Measurements from ENCODE around the gene HS6ST2.
A peak's percentile ranks its signal among the peaks of the same experiment; 100 is the strongest.

Gene HS6ST2

GRCh38 chrX:132615391-132616131 is 342.9 kb downstream of the HS6ST2 start:
- DNase-seq = peak; percentile 49
- Mint-ChIP-seq H3K36me3 (ENCODE audit: low read depth) (no peaks in the 10 kb centered on the region), H3K27ac (no peak overlapping the region), H3K27me3 (peaks cover 33% of the 10 kb centered on the region), H3K4me1 (ENCODE audit: low read depth) (no peaks in the 10 kb centered on the region), H3K9me3 (no peaks in the 10 kb centered on the region), H3K4me3 (no peak overlapping the region)

GRCh38 chrX:132614297-132614696 is 344.1 kb downstream of the HS6ST2 start:
- no peaks in the 10 kb centered on the region for H3K4me1 Mint-ChIP-seq (ENCODE audit: low read depth)
- H3K27me3 Mint-ChIP-seq = peaks cover 25% of the 10 kb centered on the region
- no peaks in the 10 kb centered on the region for H3K36me3 Mint-ChIP-seq (ENCODE audit: low read depth)
- H3K27ac Mint-ChIP-seq = no peak overlapping the region
- DNase-seq = no peak
- no peaks in the 10 kb centered on the region for H3K9me3 Mint-ChIP-seq
- H3K4me3 Mint-ChIP-seq = no peak overlapping the region

GRCh38 chrX:132613801-132614200 is 344.6 kb downstream of the HS6ST2 start:
- H3K4me3 Mint-ChIP-seq = no peak overlapping the region
- no peaks in the 10 kb centered on the region for H3K4me1 Mint-ChIP-seq (ENCODE audit: low read depth)
- DNase-seq = no peak
- peaks cover 21% of the 10 kb centered on the region for H3K27me3 Mint-ChIP-seq
- H3K36me3 Mint-ChIP-seq (ENCODE audit: low read depth) = no peaks in the 10 kb centered on the region
- no peaks in the 10 kb centered on the region for H3K9me3 Mint-ChIP-seq
- H3K27ac Mint-ChIP-seq = no peak overlapping the region

GRCh38 chrX:132612821-132613564 is 345.4 kb downstream of the HS6ST2 start:
- no peak overlapping the region for H3K27ac Mint-ChIP-seq
- H3K4me3 Mint-ChIP-seq = no peak overlapping the region
- H3K36me3 Mint-ChIP-seq (ENCODE audit: low read depth) = no peaks in the 10 kb centered on the region
- peak; percentile 51 for DNase-seq
- no peaks in the 10 kb centered on the region for H3K4me1 Mint-ChIP-seq (ENCODE audit: low read depth)
- peaks cover 18% of the 10 kb centered on the region for H3K27me3 Mint-ChIP-seq
- H3K9me3 Mint-ChIP-seq = no peaks in the 10 kb centered on the region

- Mint-ChIP-seq H3K4me3 (no peak overlapping the region), H3K9me3 (no peaks in the 10 kb centered on the region), H3K27me3 (peaks cover 28% of the 10 kb centered on the region), H3K27ac (no peak overlapping the region), H3K4me1 (ENCODE audit: low read depth) (no peaks in the 10 kb centered on the region), H3K36me3 (ENCODE audit: low read depth) (no peaks in the 10 kb centered on the region)
- no peak for DNase-seq
Measured at GRCh38 chrX:132610536-132610935, 347.9 kb downstream of the HS6ST2 start.

- Mint-ChIP-seq H3K27me3 (peaks cover 36% of the 10 kb centered on the region), H3K4me3 (no peak overlapping the region), H3K9me3 (no peaks in the 10 kb centered on the region), H3K36me3 (ENCODE audit: low read depth) (no peaks in the 10 kb centered on the region), H3K27ac (no peak overlapping the region), H3K4me1 (ENCODE audit: low read depth) (no peaks in the 10 kb centered on the region)
- DNase-seq = no peak
Measured at GRCh38 chrX:132609362-132609848, 349.0 kb downstream of the HS6ST2 start.

- Mint-ChIP-seq H3K9me3 (no peaks in the 10 kb centered on the region), H3K36me3 (ENCODE audit: low read depth) (no peaks in the 10 kb centered on the region), H3K27me3 (peaks cover 63% of the 10 kb centered on the region), H3K4me3 (no peak overlapping the region), H3K4me1 (ENCODE audit: low read depth) (no peaks in the 10 kb centered on the region), H3K27ac (no peak overlapping the region)
- no peak for DNase-seq
Measured at GRCh38 chrX:132603700-132604286, 354.6 kb downstream of the HS6ST2 start.

- DNase-seq = no peak
- H3K27ac Mint-ChIP-seq = no peak overlapping the region
- H3K4me1 Mint-ChIP-seq (ENCODE audit: low read depth) = no peaks in the 10 kb centered on the region
- no peaks in the 10 kb centered on the region for H3K9me3 Mint-ChIP-seq
- peaks cover 63% of the 10 kb centered on the region for H3K27me3 Mint-ChIP-seq
- H3K36me3 Mint-ChIP-seq (ENCODE audit: low read depth) = no peaks in the 10 kb centered on the region
- H3K4me3 Mint-ChIP-seq = no peak overlapping the region
Measured at GRCh38 chrX:132602701-132603100, 355.7 kb downstream of the HS6ST2 start.

GRCh38 chrX:132594999-132595398 is 363.4 kb downstream of the HS6ST2 start:
- no peaks in the 10 kb centered on the region for H3K4me1 Mint-ChIP-seq (ENCODE audit: low read depth)
- H3K9me3 Mint-ChIP-seq = no peaks in the 10 kb centered on the region
- no peaks in the 10 kb centered on the region for H3K36me3 Mint-ChIP-seq (ENCODE audit: low read depth)
- H3K27ac Mint-ChIP-seq = no peak overlapping the region
- DNase-seq = no peak
- H3K4me3 Mint-ChIP-seq = no peak overlapping the region
- H3K27me3 Mint-ChIP-seq = peaks cover 43% of the 10 kb centered on the region

GRCh38 chrX:132594129-132594528 is 364.3 kb downstream of the HS6ST2 start:
- no peaks in the 10 kb centered on the region for H3K4me1 Mint-ChIP-seq (ENCODE audit: low read depth)
- H3K4me3 Mint-ChIP-seq = no peak overlapping the region
- H3K27ac Mint-ChIP-seq = no peak overlapping the region
- no peak for DNase-seq
- H3K36me3 Mint-ChIP-seq (ENCODE audit: low read depth) = no peaks in the 10 kb centered on the region
- H3K9me3 Mint-ChIP-seq = no peaks in the 10 kb centered on the region
- peaks cover 44% of the 10 kb centered on the region for H3K27me3 Mint-ChIP-seq

GRCh38 chrX:132592880-132593279 is 365.5 kb downstream of the HS6ST2 start:
- Mint-ChIP-seq H3K4me1 (ENCODE audit: low read depth) (no peaks in the 10 kb centered on the region), H3K27me3 (peaks cover 51% of the 10 kb centered on the region), H3K36me3 (ENCODE audit: low read depth) (no peaks in the 10 kb centered on the region), H3K9me3 (no peaks in the 10 kb centered on the region), H3K4me3 (no peak overlapping the region), H3K27ac (no peak overlapping the region)
- no peak for DNase-seq

GRCh38 chrX:132591719-132592275 is 366.6 kb downstream of the HS6ST2 start:
- Mint-ChIP-seq H3K4me1 (ENCODE audit: low read depth) (no peaks in the 10 kb centered on the region), H3K27ac (no peak overlapping the region), H3K9me3 (no peaks in the 10 kb centered on the region), H3K4me3 (no peak overlapping the region), H3K36me3 (ENCODE audit: low read depth) (no peaks in the 10 kb centered on the region), H3K27me3 (peaks cover 50% of the 10 kb centered on the region)
- DNase-seq = no peak

- no peak for DNase-seq
- H3K4me3 Mint-ChIP-seq = no peak overlapping the region
- H3K36me3 Mint-ChIP-seq (ENCODE audit: low read depth) = no peaks in the 10 kb centered on the region
- H3K4me1 Mint-ChIP-seq (ENCODE audit: low read depth) = no peaks in the 10 kb centered on the region
- no peak overlapping the region for H3K27ac Mint-ChIP-seq
- peaks cover 55% of the 10 kb centered on the region for H3K27me3 Mint-ChIP-seq
- H3K9me3 Mint-ChIP-seq = no peaks in the 10 kb centered on the region
Measured at GRCh38 chrX:132590350-132591026, 367.9 kb downstream of the HS6ST2 start.

- H3K9me3 Mint-ChIP-seq = no peaks in the 10 kb centered on the region
- H3K36me3 Mint-ChIP-seq (ENCODE audit: low read depth) = no peaks in the 10 kb centered on the region
- H3K27ac Mint-ChIP-seq = no peak overlapping the region
- H3K4me1 Mint-ChIP-seq (ENCODE audit: low read depth) = peaks cover 2% of the 10 kb centered on the region
- H3K4me3 Mint-ChIP-seq = no peak overlapping the region
- peaks cover 48% of the 10 kb centered on the region for H3K27me3 Mint-ChIP-seq
- DNase-seq = no peak
Measured at GRCh38 chrX:132584936-132585335, 373.5 kb downstream of the HS6ST2 start.
